ENCODE results near the gene KNDC1.

- TF ChIP-seq TAF1 (IDR thresholded peaks at IDR 0.05; ENCODE audit: borderline replicate concordance, insufficient read depth, low read length) (no peak), POLR2AphosphoS5 (IDR thresholded peaks at IDR 0.05; ENCODE audit: low read depth, low read length) (no peak), SIN3A (IDR thresholded peaks at IDR 0.05; ENCODE audit: borderline replicate concordance, insufficient read depth, low read length) (no peak), REST (IDR thresholded peaks at IDR 0.05; ENCODE audit: insufficient read depth in 1 of 2, low read depth in 2 of 2, low read length in 2 of 2) (no peak)
Measured at GRCh38 chr10:133197786-133198185, 37.8 kb downstream of the KNDC1 start.
